GM21526 (cell line): ENCODE results near the gene CSMD2.

Experiments
- ATAC-seq: cut with Tn5 transposase; IDR thresholded peaks from one replicate; pipeline ENCODE4 v1.9.1; 2021; ENCODE audit warnings: moderate library complexity; ENCODE audit not compliant: unreplicated experiment, low FRiP score

CSMD2 gene

GRCh38 chr1:33972676-33973395, 192.2 kb downstream of the CSMD2 start:
- ATAC-seq, result no peak

- no peak for ATAC-seq
Measured at GRCh38 chr1:33971913-33972312, 193.1 kb downstream of the CSMD2 start.

- no peak for ATAC-seq
Measured at GRCh38 chr1:33971018-33971710, 193.9 kb downstream of the CSMD2 start.

- ATAC-seq, result no peak
Measured at GRCh38 chr1:33970148-33970825, 194.7 kb downstream of the CSMD2 start.

- ATAC-seq, result no peak
Measured at GRCh38 chr1:33966346-33967141, 198.5 kb downstream of the CSMD2 start.

GRCh38 chr1:33965086-33965485, 199.9 kb downstream of the CSMD2 start:
- no peak for ATAC-seq

GRCh38 chr1:33962061-33962460, 203.0 kb downstream of the CSMD2 start:
- ATAC-seq, result no peak

- ATAC-seq, result no peak
Measured at GRCh38 chr1:33960188-33960895, 204.7 kb downstream of the CSMD2 start.

- ATAC-seq, result no peak
Measured at GRCh38 chr1:33957854-33958253, 207.2 kb downstream of the CSMD2 start.

- no peak for ATAC-seq
Measured at GRCh38 chr1:33955096-33955495, 209.9 kb downstream of the CSMD2 start.

GRCh38 chr1:33949570-33949969, 215.5 kb downstream of the CSMD2 start:
- ATAC-seq, result no peak

GRCh38 chr1:33948291-33948690, 216.7 kb downstream of the CSMD2 start:
- no peak for ATAC-seq

GRCh38 chr1:33946836-33947235, 218.2 kb downstream of the CSMD2 start:
- no peak for ATAC-seq

GRCh38 chr1:33944846-33945245, 220.2 kb downstream of the CSMD2 start:
- no peak for ATAC-seq

- ATAC-seq, result no peak
Measured at GRCh38 chr1:33943978-33944377, 221.1 kb downstream of the CSMD2 start.

GRCh38 chr1:33932871-33933270, 232.2 kb downstream of the CSMD2 start:
- no peak for ATAC-seq

GRCh38 chr1:33931111-33931475, 233.9 kb downstream of the CSMD2 start:
- ATAC-seq, result no peak

- ATAC-seq, result no peak
Measured at GRCh38 chr1:33930346-33931110, 234.5 kb downstream of the CSMD2 start.

- ATAC-seq, result no peak
Measured at GRCh38 chr1:33928251-33928650, 236.8 kb downstream of the CSMD2 start.

GRCh38 chr1:33927721-33928120, 237.3 kb downstream of the CSMD2 start:
- ATAC-seq, result no peak
